Bronchial epithelial cell (primary cell): Measurements from ENCODE around the gene NDST4. TPM values are rescaled to one million over a fixed set of nuclear protein-coding genes. Genes with fewer than 3 reads are reported as not detected.
"Not testable (repeated sequence)": the region's sequence is repeated elsewhere in the genome, so short reads cannot be mapped to it uniquely, and the experiment has no call there.

ENCODE experiments used
- DNase-seq: peaks from one replicate; pipeline ENCODE4 v3.0.0-alpha.2; 2010; ENCODE audit warnings: low read depth
- FAIRE-seq: peaks from 2 replicates; lab custom pipeline; 2011; peaks lifted over from hg19 to GRCh38; lab: Jason Lieb, UNC
- H3K27me3 ChIP-seq: 2 replicates; pipeline ENCODE4 v1.5.1; 2011; ENCODE audit warnings: low read length; ENCODE audit not compliant: control insufficient read depth, insufficient read depth
- H3K36me3 ChIP-seq: 2 replicates; pipeline ENCODE4 v1.5.1; 2011; ENCODE audit warnings: low read length; ENCODE audit not compliant: control insufficient read depth, insufficient read depth
- H3K4me3 ChIP-seq: 2 replicates; pipeline ENCODE4 v1.5.1; 2011; ENCODE audit warnings: mild to moderate bottlenecking, low read depth, low read length, control low read depth
- CTCF ChIP-seq: IDR thresholded peaks from 2 replicates; pipeline ENCODE4 v1.5.1; 2011; ENCODE audit warnings: mild to moderate bottlenecking, moderate library complexity, low read length, control low read depth, inconsistent platforms; ENCODE audit not compliant: insufficient read depth, severe bottlenecking
- total RNA-seq: library from RNA; depleted of rRNA; stranded (reverse); fragments of >200 nt; gene quantifications from 2 replicates; pipeline ENCODE4 v1.2.1, GENCODE V29; 2014

Gene NDST4
- total RNA-seq, 1 donor from 2014 or later: not detected

GRCh38 chr4:114997576-114998247 is 115.7 kb downstream of the NDST4 start:
- Histone ChIP-seq H3K36me3 (no peaks in the 10 kb centered on the region), H3K27me3 (no peaks in the 10 kb centered on the region), H3K4me3 (no peak overlapping the region)
- TF ChIP-seq CTCF: no peak
- FAIRE-seq: no peak
- peak; percentile 8 for DNase-seq

- no peaks in the 10 kb centered on the region for H3K36me3 ChIP-seq
- H3K4me3 ChIP-seq: no peak overlapping the region
- no peak for FAIRE-seq
- no peak for DNase-seq
- H3K27me3 ChIP-seq: no peaks in the 10 kb centered on the region
- no peak for TF ChIP-seq CTCF
Measured at GRCh38 chr4:114986133-114986532, 127.3 kb downstream of the NDST4 start.

- DNase-seq (no peak), FAIRE-seq (no peak)
- no peak for TF ChIP-seq CTCF
- H3K4me3 ChIP-seq: no peak overlapping the region
- no peaks in the 10 kb centered on the region for H3K36me3 ChIP-seq
- H3K27me3 ChIP-seq: no peaks in the 10 kb centered on the region
Measured at GRCh38 chr4:114980932-114981708, 132.3 kb downstream of the NDST4 start.

GRCh38 chr4:114980399-114980798 is 133.0 kb downstream of the NDST4 start:
- not testable (repeated sequence) for H3K36me3 ChIP-seq, H3K27me3 ChIP-seq, DNase-seq, H3K4me3 ChIP-seq, FAIRE-seq

- FAIRE-seq (no peak), DNase-seq (no peak)
- TF ChIP-seq CTCF: no peak
- Histone ChIP-seq H3K27me3 (no peaks in the 10 kb centered on the region), H3K36me3 (no peaks in the 10 kb centered on the region), H3K4me3 (no peak overlapping the region)
Measured at GRCh38 chr4:114976901-114977300, 136.5 kb downstream of the NDST4 start.

- FAIRE-seq: no peak
Measured at GRCh38 chr4:114964026-114964425, 149.4 kb downstream of the NDST4 start.

More at GRCh38 chr4:114964026-114964425, 149.4 kb downstream of the NDST4 start:
- no peaks in the 10 kb centered on the region for H3K36me3 ChIP-seq
- H3K4me3 ChIP-seq: no peak overlapping the region
- DNase-seq: no peak
- H3K27me3 ChIP-seq: no peaks in the 10 kb centered on the region
- TF ChIP-seq CTCF: no peak
